ENCODE results near the gene RSPH6A.

RSPH6A gene

GRCh38 chr19:45779231-45780145, 35.6 kb downstream of the RSPH6A start:
- DNase-seq, result peak; percentile 81

- no peak for DNase-seq
Observed at GRCh38 chr19:45778010-45778661, 37.0 kb downstream of the RSPH6A start.

GRCh38 chr19:45777395-45777961, 37.6 kb downstream of the RSPH6A start:
- DNase-seq, result no peak

GRCh38 chr19:45774765-45775164, 40.3 kb downstream of the RSPH6A start:
- no peak for DNase-seq

- no peak for DNase-seq
Observed at GRCh38 chr19:45773384-45773783, 41.7 kb downstream of the RSPH6A start.

GRCh38 chr19:45772912-45773311, 42.2 kb downstream of the RSPH6A start:
- no peak for DNase-seq

- DNase-seq, result no peak
Observed at GRCh38 chr19:45772130-45772840, 42.8 kb downstream of the RSPH6A start.

- no peak for DNase-seq
Observed at GRCh38 chr19:45771311-45771933, 43.7 kb downstream of the RSPH6A start.

GRCh38 chr19:45770192-45771101, 44.7 kb downstream of the RSPH6A start:
- peak; percentile 86 for DNase-seq

- DNase-seq, result peak; percentile 56
Observed at GRCh38 chr19:45769821-45770191, 45.3 kb downstream of the RSPH6A start.

- DNase-seq, result peak; percentile 94
Observed at GRCh38 chr19:45768984-45769782, 45.9 kb downstream of the RSPH6A start, which contains the start of gene SIX5. Gene SIX5 (minus strand): TSS chr19:45769252. CDS start chr19:45768844, 408 bp downstream.

GRCh38 chr19:45768655-45768983, 46.5 kb downstream of the RSPH6A start:
- peak; percentile 24 for DNase-seq

- no peak for DNase-seq
Observed at GRCh38 chr19:45767881-45768654, 47.0 kb downstream of the RSPH6A start.

- no peak for DNase-seq
Observed at GRCh38 chr19:45767410-45767880, 47.7 kb downstream of the RSPH6A start.

GRCh38 chr19:45766869-45767346, 48.2 kb downstream of the RSPH6A start:
- DNase-seq, result no peak

GRCh38 chr19:45766296-45766868, 48.7 kb downstream of the RSPH6A start:
- DNase-seq, result no peak

- no peak for DNase-seq
Observed at GRCh38 chr19:45765702-45766295, 49.3 kb downstream of the RSPH6A start.

GRCh38 chr19:45764945-45765701, 50.0 kb downstream of the RSPH6A start:
- no peak for DNase-seq
